ENCODE measurements around the gene KREMEN1.

Gene KREMEN1

DNA sequence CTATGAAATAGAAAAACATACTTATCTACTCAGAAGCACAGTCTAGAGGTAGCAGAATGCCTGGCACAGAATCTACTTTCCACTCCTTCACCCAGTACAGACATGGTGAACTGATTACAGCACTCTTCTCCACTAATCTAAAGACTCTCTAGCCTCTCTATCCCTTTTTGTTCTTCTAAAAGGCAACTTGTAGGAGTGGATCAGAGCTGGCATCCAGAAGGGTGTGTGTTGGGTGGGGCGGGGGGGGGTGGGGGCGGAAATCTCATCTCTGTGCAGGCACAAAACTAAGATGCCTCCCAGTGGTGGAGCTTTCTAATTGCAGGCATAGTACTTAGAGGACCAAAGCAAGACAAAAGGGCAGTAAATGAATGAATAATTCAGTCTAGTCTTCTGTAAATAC, 121.3 kb downstream of the KREMEN1 start:
- TF ChIP-seq GABPA (IDR thresholded peaks at IDR 0.05; ENCODE audit: low read depth) (no peak), REST (IDR thresholded peaks at IDR 0.05; ENCODE audit: insufficient replicate concordance, low read depth) (no peak), CTCF (IDR thresholded peaks at IDR 0.05; ENCODE audit: insufficient read depth, low read length) (no peak), SPI1 (IDR thresholded peaks at IDR 0.05; ENCODE audit: borderline replicate concordance, low read depth) (no peak), POLR2AphosphoS5 (IDR thresholded peaks at IDR 0.05; ENCODE audit: low read depth) (no peak)
- no peak for DNase-seq (ENCODE audit: low read depth in 1 of 2, low spot score in 1 of 2)
- H3K27ac ChIP-seq (replicated peaks), result no peak overlapping the region
- no peaks in the 10 kb centered on the region for H3K27me3 ChIP-seq (ENCODE audit: insufficient read depth, poor library complexity, severe bottlenecking)
- H3K4me3 ChIP-seq (replicated peaks; ENCODE audit: insufficient read depth, low read length), result no peak overlapping the region

DNA sequence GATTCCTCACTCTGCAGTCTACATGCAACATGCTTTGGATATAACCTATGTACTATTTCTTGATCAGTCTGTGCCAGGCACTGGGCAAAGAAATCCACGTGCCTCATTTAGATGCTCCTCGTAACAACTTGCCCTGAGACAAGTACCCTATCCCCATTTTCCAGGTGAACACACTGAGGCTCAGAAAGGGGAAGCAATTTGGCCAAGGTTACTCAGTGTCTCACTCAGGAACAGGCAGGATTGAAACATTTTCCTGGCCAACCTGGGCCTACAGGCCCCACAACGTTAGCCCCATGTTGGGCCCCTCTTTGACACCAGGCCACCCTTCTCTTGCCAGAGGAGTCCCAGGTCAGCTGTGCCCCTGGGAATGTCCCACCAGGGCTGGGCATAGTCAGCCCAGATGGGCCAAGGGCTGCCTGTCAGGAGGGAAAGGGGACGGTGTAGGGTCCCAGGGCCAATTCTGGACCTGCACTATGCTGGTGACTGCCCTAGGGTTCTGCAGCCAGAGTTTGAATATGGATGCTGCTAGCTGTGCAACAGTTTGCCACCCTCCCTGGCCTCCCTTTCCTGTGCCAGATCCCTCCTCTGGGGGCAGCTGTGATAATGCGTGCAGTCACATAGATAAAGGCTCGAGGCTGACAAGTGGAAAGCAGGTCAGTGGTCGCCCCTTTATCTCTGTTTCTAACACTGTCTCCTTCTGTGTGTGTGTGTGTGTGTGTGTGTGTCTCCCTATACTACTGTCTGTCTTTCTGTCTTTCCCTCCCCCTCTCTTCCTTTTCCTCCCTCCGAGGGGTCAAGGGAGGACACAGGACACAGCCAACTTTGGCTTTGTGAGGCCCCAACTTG, 122.5 kb downstream of the KREMEN1 start:
- DNase-seq (ENCODE audit: low read depth in 1 of 2, low spot score in 1 of 2), result no peak
- no peak overlapping the region for H3K4me3 ChIP-seq (replicated peaks; ENCODE audit: insufficient read depth, low read length)
- no peak for TF ChIP-seq GABPA (IDR thresholded peaks at IDR 0.05; ENCODE audit: low read depth)
- TF ChIP-seq SPI1 (IDR thresholded peaks at IDR 0.05; ENCODE audit: borderline replicate concordance, low read depth), result no peak
- TF ChIP-seq REST (IDR thresholded peaks at IDR 0.05; ENCODE audit: insufficient replicate concordance, low read depth), result no peak
- no peak for TF ChIP-seq CTCF (IDR thresholded peaks at IDR 0.05; ENCODE audit: insufficient read depth, low read length)
- TF ChIP-seq POLR2AphosphoS5 (IDR thresholded peaks at IDR 0.05; ENCODE audit: low read depth), result no peak
- no peak overlapping the region for H3K27ac ChIP-seq (replicated peaks)
- no peaks in the 10 kb centered on the region for H3K27me3 ChIP-seq (ENCODE audit: insufficient read depth, poor library complexity, severe bottlenecking)

DNA sequence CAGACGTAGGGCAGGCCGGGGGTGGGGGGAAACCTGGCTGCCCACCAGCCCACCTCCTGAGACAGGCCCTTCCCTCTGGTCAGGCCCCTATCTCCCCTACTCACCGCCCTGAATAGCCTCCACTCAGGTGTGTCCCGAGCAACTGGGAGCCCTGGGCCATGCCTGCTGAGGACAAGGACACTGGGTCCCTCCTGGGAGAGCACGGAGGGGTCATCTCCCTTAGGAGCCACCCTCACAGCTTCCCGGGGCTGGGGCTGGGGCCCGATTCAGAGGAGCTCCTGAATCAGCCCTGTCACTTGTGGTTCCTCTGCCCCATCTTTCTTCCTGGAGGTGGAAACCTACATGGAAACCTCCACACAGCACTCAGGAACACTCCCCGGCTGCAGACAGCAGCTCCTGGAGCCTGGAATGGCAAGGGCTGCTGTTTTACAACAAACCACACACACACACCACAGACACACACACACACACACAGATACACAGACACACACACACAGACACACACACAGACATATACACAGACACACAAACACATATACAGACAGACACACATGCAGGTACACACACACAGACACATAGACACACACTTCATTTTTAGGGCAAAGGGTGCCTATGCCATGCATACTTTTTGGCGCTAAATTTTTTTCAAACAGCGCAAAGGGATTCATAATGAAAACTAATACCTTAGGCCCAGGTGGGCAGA, 123.3 kb downstream of the KREMEN1 start:
- no peak overlapping the region for H3K4me3 ChIP-seq (replicated peaks; ENCODE audit: insufficient read depth, low read length)
- TF ChIP-seq POLR2AphosphoS5 (IDR thresholded peaks at IDR 0.05; ENCODE audit: low read depth) (no peak), CTCF (IDR thresholded peaks at IDR 0.05; ENCODE audit: insufficient read depth, low read length) (no peak), REST (IDR thresholded peaks at IDR 0.05; ENCODE audit: insufficient replicate concordance, low read depth) (no peak), SPI1 (IDR thresholded peaks at IDR 0.05; ENCODE audit: borderline replicate concordance, low read depth) (no peak), GABPA (IDR thresholded peaks at IDR 0.05; ENCODE audit: low read depth) (no peak)
- H3K27me3 ChIP-seq (ENCODE audit: insufficient read depth, poor library complexity, severe bottlenecking), result no peaks in the 10 kb centered on the region

More for the DNA sequence above, 123.3 kb downstream of the KREMEN1 start:
- H3K27ac ChIP-seq (replicated peaks), result no peak overlapping the region
- DNase-seq (ENCODE audit: low read depth in 1 of 2, low spot score in 1 of 2), result no peak

All from HL-60 (cell line).